IMR-90 (cell line): ENCODE measurements around the gene LGI4.

Experiments used
- BHLHE40 ChIP-seq: fragments of 150-350 bp; IDR thresholded peaks from 2 replicates; pipeline ENCODE4 v1.6.1; 2016; ENCODE audit warnings: mild to moderate bottlenecking, low read depth, low read length
- MAFK ChIP-seq: IDR thresholded peaks from 2 replicates; pipeline ENCODE4 v1.6.1; 2012; ENCODE audit warnings: low read depth, low read length, improper control_type of control experiment
- MXI1 ChIP-seq: IDR thresholded peaks from 2 replicates; pipeline ENCODE4 v1.6.1; 2012; ENCODE audit warnings: low read depth, mild to moderate bottlenecking, low read length, moderate library complexity, borderline replicate concordance
- NFE2L2 ChIP-seq: fragments of 150-350 bp; IDR thresholded peaks from 2 replicates; pipeline ENCODE4 v1.6.1; 2016; ENCODE audit warnings: low read depth, mild to moderate bottlenecking, low read length
- POLR2A ChIP-seq: IDR thresholded peaks from 2 replicates; pipeline ENCODE4 v1.6.1; 2012; ENCODE audit warnings: mild to moderate bottlenecking, low read depth, low read length
- RAD21 ChIP-seq: IDR thresholded peaks from 2 replicates; pipeline ENCODE4 v1.6.1; 2012; ENCODE audit warnings: low read length, improper control_type of control experiment
- SMC3 ChIP-seq: fragments of 150-350 bp; IDR thresholded peaks from 2 replicates; pipeline ENCODE4 v1.6.1; 2016; ENCODE audit warnings: low read depth, mild to moderate bottlenecking, antibody characterized with exemption, low read length, moderate library complexity
- TF ChIP-seq, protein P1 (sequence below): conservative IDR thresholded peaks from 2 replicates; pipeline ENCODE4 v1.5.1; 2012; ENCODE audit warnings: mild to moderate bottlenecking, low read depth, low read length, improper control_type of control experiment
- TF ChIP-seq, protein P2 (sequence below): fragments of 150-350 bp; IDR thresholded peaks from 2 replicates; pipeline ENCODE4 v1.6.1; 2017; ENCODE audit warnings: mild to moderate bottlenecking, antibody characterized with exemption, low read length, low read depth
- TF ChIP-seq, protein P3 (sequence below): fragments of 150-350 bp; IDR thresholded peaks from 2 replicates; pipeline ENCODE4 v1.6.1; 2016; ENCODE audit warnings: low read depth, mild to moderate bottlenecking, low read length, moderate library complexity, borderline replicate concordance

DNA sequence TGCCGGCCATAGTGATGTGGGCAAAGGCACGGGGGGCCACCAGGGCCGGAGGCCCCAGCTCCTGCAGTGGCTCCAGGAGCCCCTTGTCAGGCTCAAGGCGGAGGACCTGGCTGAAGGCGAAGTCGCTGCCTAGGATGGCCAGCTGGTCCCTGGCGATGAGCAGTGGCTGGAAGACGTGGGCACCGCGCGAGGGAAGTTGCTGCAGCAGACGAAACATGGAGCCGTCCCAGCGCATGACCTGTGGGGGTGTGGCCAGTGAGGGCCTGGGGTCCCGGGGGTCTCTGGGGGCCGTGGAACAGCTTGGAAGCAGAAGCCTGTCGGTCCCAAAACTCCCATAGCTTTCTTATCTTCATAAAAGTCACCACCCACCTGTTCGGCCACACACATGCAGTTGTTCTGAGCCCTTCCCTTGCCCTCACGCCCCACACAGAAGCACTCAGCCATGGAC is 9.6 kb downstream of the LGI4 start:
- TF ChIP-seq, protein P1, sequence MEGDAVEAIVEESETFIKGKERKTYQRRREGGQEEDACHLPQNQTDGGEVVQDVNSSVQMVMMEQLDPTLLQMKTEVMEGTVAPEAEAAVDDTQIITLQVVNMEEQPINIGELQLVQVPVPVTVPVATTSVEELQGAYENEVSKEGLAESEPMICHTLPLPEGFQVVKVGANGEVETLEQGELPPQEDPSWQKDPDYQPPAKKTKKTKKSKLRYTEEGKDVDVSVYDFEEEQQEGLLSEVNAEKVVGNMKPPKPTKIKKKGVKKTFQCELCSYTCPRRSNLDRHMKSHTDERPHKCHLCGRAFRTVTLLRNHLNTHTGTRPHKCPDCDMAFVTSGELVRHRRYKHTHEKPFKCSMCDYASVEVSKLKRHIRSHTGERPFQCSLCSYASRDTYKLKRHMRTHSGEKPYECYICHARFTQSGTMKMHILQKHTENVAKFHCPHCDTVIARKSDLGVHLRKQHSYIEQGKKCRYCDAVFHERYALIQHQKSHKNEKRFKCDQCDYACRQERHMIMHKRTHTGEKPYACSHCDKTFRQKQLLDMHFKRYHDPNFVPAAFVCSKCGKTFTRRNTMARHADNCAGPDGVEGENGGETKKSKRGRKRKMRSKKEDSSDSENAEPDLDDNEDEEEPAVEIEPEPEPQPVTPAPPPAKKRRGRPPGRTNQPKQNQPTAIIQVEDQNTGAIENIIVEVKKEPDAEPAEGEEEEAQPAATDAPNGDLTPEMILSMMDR, result no peak
- no peak for TF ChIP-seq MXI1
- TF ChIP-seq POLR2A, result no peak
- TF ChIP-seq RAD21, result no peak
- TF ChIP-seq, protein P2, sequence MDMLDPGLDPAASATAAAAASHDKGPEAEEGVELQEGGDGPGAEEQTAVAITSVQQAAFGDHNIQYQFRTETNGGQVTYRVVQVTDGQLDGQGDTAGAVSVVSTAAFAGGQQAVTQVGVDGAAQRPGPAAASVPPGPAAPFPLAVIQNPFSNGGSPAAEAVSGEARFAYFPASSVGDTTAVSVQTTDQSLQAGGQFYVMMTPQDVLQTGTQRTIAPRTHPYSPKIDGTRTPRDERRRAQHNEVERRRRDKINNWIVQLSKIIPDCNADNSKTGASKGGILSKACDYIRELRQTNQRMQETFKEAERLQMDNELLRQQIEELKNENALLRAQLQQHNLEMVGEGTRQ, result no peak
- TF ChIP-seq SMC3, result no peak
- TF ChIP-seq, protein P3, sequence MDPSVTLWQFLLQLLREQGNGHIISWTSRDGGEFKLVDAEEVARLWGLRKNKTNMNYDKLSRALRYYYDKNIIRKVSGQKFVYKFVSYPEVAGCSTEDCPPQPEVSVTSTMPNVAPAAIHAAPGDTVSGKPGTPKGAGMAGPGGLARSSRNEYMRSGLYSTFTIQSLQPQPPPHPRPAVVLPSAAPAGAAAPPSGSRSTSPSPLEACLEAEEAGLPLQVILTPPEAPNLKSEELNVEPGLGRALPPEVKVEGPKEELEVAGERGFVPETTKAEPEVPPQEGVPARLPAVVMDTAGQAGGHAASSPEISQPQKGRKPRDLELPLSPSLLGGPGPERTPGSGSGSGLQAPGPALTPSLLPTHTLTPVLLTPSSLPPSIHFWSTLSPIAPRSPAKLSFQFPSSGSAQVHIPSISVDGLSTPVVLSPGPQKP, result no peak
- TF ChIP-seq NFE2L2, result no peak
- TF ChIP-seq MAFK, result no peak
- no peak for TF ChIP-seq BHLHE40
